T-cell (primary cell): ENCODE data around the gene LPO. TPM values are rescaled to one million over a fixed set of nuclear protein-coding genes. Genes with fewer than 3 reads are reported as not detected.

Experiments used
- ATAC-seq, 4 experiments: fragments of 200-7000 bp in 3 of 4; fragments of 150-1000 bp in 1 of 4; cut with Tn5 transposase; replicated peaks in 1 of 4; 1 replicate in 3 of 4; 2 replicates in 1 of 4; pipeline ENCODE4 v1.10.0; 2021; ENCODE audit warnings: moderate library complexity in 3 of 4, mild to moderate bottlenecking in 2 of 4, moderate number of reproducible peaks in 1 of 4
- CTCF ChIA-PET, 2 donors: fragments of 300-600 bp; sonication (Branson Sonifier 250); formaldehyde crosslinking; loops; one replicate each; lab custom pipeline; 2022; ENCODE audit warnings: antibody characterized with exemption in 2 of 2; lab: Charles Lee
- POLR2A ChIA-PET, 2 donors: fragments of 300-600 bp; sonication (Branson Sonifier 250); formaldehyde crosslinking; loops; one replicate each; lab custom pipeline; 2022; ENCODE audit warnings: antibody characterized with exemption in 2 of 2; lab: Charles Lee
- DNase-seq, 35 experiments: peaks; one replicate each; pipeline versions ENCODE4 v3.0.0 to v3.0.0-alpha.2; 2013 to 2023
- H3K27ac ChIP-seq: one replicate; pipeline ENCODE4 v1.5.1; 2013; ENCODE audit warnings: low read length
- H3K27me3 ChIP-seq, 2 experiments: replicated peaks in 1 of 2; 1 replicate in 1 of 2; 2 replicates in 1 of 2; pipeline versions ENCODE4 v1.6.1 to v1.7.0; 2013; ENCODE audit warnings: low read length in 1 of 2, mixed read lengths in 1 of 2; ENCODE audit not compliant: control insufficient read depth in 2 of 2, insufficient read depth in 2 of 2; ENCODE audit errors: extremely low read depth in 1 of 2
- H3K36me3 ChIP-seq, 2 donors: 1 replicate in 1 of 2; 2 replicates in 1 of 2; pipeline versions ENCODE4 v1.6.1 to v1.7.0; 2013; ENCODE audit warnings: low read length in 1 of 2; ENCODE audit not compliant: control insufficient read depth in 2 of 2, insufficient read depth in 1 of 2; ENCODE audit errors: extremely low read depth in 1 of 2
- H3K4me1 ChIP-seq, 2 experiments: 1 replicate in 1 of 2; 2 replicates in 1 of 2; pipeline versions ENCODE4 v1.6.1 to v1.7.0; 2013; ENCODE audit warnings: low read length in 2 of 2, mixed read lengths in 1 of 2; ENCODE audit not compliant: insufficient read depth in 2 of 2, control insufficient read depth in 1 of 2; ENCODE audit errors: extremely low read depth in 1 of 2
- H3K4me3 ChIP-seq, 2 donors: 1 replicate in 1 of 2; 2 replicates in 1 of 2; pipeline versions ENCODE4 v1.5.1 to v1.7.0; 2013; ENCODE audit warnings: mild to moderate bottlenecking in 2 of 2, low read length in 1 of 2, moderate library complexity in 1 of 2; ENCODE audit not compliant: control insufficient read depth in 1 of 2; ENCODE audit errors: extremely low read depth in 1 of 2
- H3K9me3 ChIP-seq: 2 replicates; pipeline ENCODE4 v1.7.0; 2013
- H3K27ac Mint-ChIP-seq, 2 donors: one replicate each; pipeline ENCODE4 v1.8.0; 2020 to 2021; ENCODE audit warnings: mild to moderate bottlenecking in 2 of 2, mixed read lengths in 2 of 2
- H3K27me3 Mint-ChIP-seq, 2 donors: one replicate each; pipeline ENCODE4 v1.8.0; 2021 to 2022; ENCODE audit warnings: mixed read lengths in 2 of 2
- H3K36me3 Mint-ChIP-seq: one replicate; pipeline ENCODE4 v1.8.0; 2021; ENCODE audit warnings: mixed read lengths
- H3K4me1 Mint-ChIP-seq, 3 donors: one replicate each; pipeline ENCODE4 v1.8.0; 2020 to 2022; ENCODE audit warnings: mixed read lengths in 3 of 3, mild to moderate bottlenecking in 1 of 3
- H3K4me3 Mint-ChIP-seq, 3 donors: one replicate each; pipeline ENCODE4 v1.8.0; 2020 to 2022; ENCODE audit warnings: mild to moderate bottlenecking in 3 of 3, mixed read lengths in 3 of 3, moderate library complexity in 3 of 3
- H3K9me3 Mint-ChIP-seq, 3 donors: one replicate each; pipeline ENCODE4 v1.8.0; 2020 to 2022; ENCODE audit warnings: mixed read lengths in 3 of 3
- WGBS: methylation state at CpG from one replicate; pipeline ENCODE4 v1.1.5; 2013; ENCODE audit warnings: missing lambda C conversion rate; ENCODE audit not compliant: insufficient coverage; 5-methylcytosine and 5-hydroxymethylcytosine counted together
- total RNA-seq, 35 experiments: library from RNA in 6 of 35; stranded (reverse) in 6 of 35; fragments of 120-200 nt in 1 of 35; gene quantifications; one replicate each; pipeline versions ENCODE4 v1.2.1 to v1.2.4 and lab custom pipeline; 2013 to 2026

The LPO gene
- total RNA-seq, 5 donors from 2014 or later (not counting 1 experiment from before 2014, with no cell fraction given): not detected

GRCh38 chr17:58284613-58285421, 46.4 kb downstream of the LPO start:
- DNase-seq (no peak), ATAC-seq (no peak)
- Histone ChIP-seq H3K4me1 (peaks cover 0 to under 1% of the 10 kb centered on the region in 2 experiments), H3K27me3 (peaks cover 0 to 41% of the 10 kb centered on the region in 2 experiments), H3K27ac (no peak overlapping the region), H3K36me3 (no peaks in the 10 kb centered on the region), H3K4me3 (no peak overlapping the region), H3K9me3 (no peaks in the 10 kb centered on the region)
- no peak overlapping the region for H3K27ac Mint-ChIP-seq
- peaks cover 0 to 1% (median under 1%) of the 10 kb centered on the region in 3 donors for H3K4me1 Mint-ChIP-seq
- no peaks in the 10 kb centered on the region for H3K36me3 Mint-ChIP-seq
- no peak overlapping the region for H3K4me3 Mint-ChIP-seq
- POLR2A ChIA-PET: no interaction called here
- CTCF ChIA-PET: interaction anchor here in 1 of 2 donors (0.6 kb wide), 1 partner anchor 323 kb away, joined by 5 read pairs; no protein-coding TSS in a partner anchor
- peaks cover 13 to 30% of the 10 kb centered on the region in 2 donors for H3K27me3 Mint-ChIP-seq
- 75% methylated on average over 1 of the region's 6 CpGs for WGBS
- H3K9me3 Mint-ChIP-seq: no peaks in the 10 kb centered on the region

DNA sequence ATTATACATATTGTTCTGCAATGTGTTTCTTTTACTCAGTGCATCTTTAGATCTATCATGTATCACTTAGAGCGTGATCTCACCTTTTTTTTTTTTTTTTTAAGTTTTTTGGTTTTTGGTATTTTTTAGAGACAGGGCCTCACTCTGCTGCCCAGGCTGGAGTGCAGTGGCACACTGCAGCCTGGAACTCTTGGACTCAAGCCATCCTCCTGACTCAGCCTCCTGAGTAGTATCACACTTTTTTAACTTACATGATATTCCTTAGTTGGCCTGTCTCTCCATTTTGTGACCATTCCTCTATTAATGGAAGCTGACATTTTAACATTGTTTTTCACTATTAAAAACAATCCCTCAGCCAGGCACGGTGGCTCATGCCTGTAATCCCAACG, 47.0 kb downstream of the LPO start:
- peaks cover 16 to 32% of the 10 kb centered on the region in 2 donors for H3K27me3 Mint-ChIP-seq
- no peaks in the 10 kb centered on the region for H3K4me1 ChIP-seq
- H3K9me3 Mint-ChIP-seq: no peaks in the 10 kb centered on the region
- no peaks in the 10 kb centered on the region for H3K4me1 Mint-ChIP-seq
- H3K27ac ChIP-seq: no peak overlapping the region
- POLR2A ChIA-PET: no interaction called here
- no peaks in the 10 kb centered on the region for H3K36me3 ChIP-seq
- H3K4me3 Mint-ChIP-seq: no peak overlapping the region
- ATAC-seq: no peak
- CTCF ChIA-PET: no interaction called here
- H3K27ac Mint-ChIP-seq: no peak overlapping the region
- H3K4me3 ChIP-seq: no peak overlapping the region
- no peaks in the 10 kb centered on the region for H3K36me3 Mint-ChIP-seq
- H3K27me3 ChIP-seq: peaks cover 0 to 35% of the 10 kb centered on the region in 2 experiments
- H3K9me3 ChIP-seq: no peaks in the 10 kb centered on the region
- WGBS: no CpG with 5 or more reads among the region's 3 CpGs
- DNase-seq: no peak

- H3K27me3 ChIP-seq: peaks cover 0 to 32% of the 10 kb centered on the region in 2 experiments
- no peaks in the 10 kb centered on the region for H3K36me3 Mint-ChIP-seq
- no peak overlapping the region for H3K27ac ChIP-seq
- H3K36me3 ChIP-seq: no peaks in the 10 kb centered on the region
- WGBS: 71% methylated on average over 1 of the region's 2 CpGs
- no peaks in the 10 kb centered on the region for H3K9me3 ChIP-seq
- H3K4me3 Mint-ChIP-seq: no peak overlapping the region
- no peak for ATAC-seq
- no peaks in the 10 kb centered on the region for H3K4me1 Mint-ChIP-seq
- no peaks in the 10 kb centered on the region for H3K4me1 ChIP-seq
- H3K27me3 Mint-ChIP-seq: peaks cover 16 to 32% of the 10 kb centered on the region in 2 donors
- H3K27ac Mint-ChIP-seq: peak overlapping the region in 1 of 2 donors; percentile 13
- no peak overlapping the region for H3K4me3 ChIP-seq
- H3K9me3 Mint-ChIP-seq: peaks cover 0 to 7% (median 3%) of the 10 kb centered on the region in 3 donors
- ChIA-PET POLR2A (no interaction called here), CTCF (no interaction called here)
- no peak for DNase-seq
Observed at GRCh38 chr17:58289869-58290268, 51.5 kb downstream of the LPO start.

GRCh38 chr17:58291246-58291645, 52.9 kb downstream of the LPO start:
- no peak overlapping the region for H3K27ac ChIP-seq
- ChIA-PET CTCF (interaction anchor here in 1 of 2 donors (0.7 kb wide), 1 partner anchor 163 kb away, joined by 6 read pairs; no protein-coding TSS in a partner anchor), POLR2A (no interaction called here)
- no peak for ATAC-seq
- no peaks in the 10 kb centered on the region for H3K36me3 Mint-ChIP-seq
- H3K4me1 ChIP-seq: no peaks in the 10 kb centered on the region
- no peaks in the 10 kb centered on the region for H3K9me3 ChIP-seq
- no peak overlapping the region for H3K4me3 Mint-ChIP-seq
- no peak overlapping the region for H3K4me3 ChIP-seq
- no peak overlapping the region for H3K27ac Mint-ChIP-seq
- peaks cover 16 to 30% of the 10 kb centered on the region in 2 donors for H3K27me3 Mint-ChIP-seq
- no CpG with 5 or more reads among the region's 5 CpGs for WGBS
- H3K27me3 ChIP-seq: peaks cover 0 to 27% of the 10 kb centered on the region in 2 experiments
- H3K9me3 Mint-ChIP-seq: peaks cover 0 to 7% (median 3%) of the 10 kb centered on the region in 3 donors
- no peaks in the 10 kb centered on the region for H3K4me1 Mint-ChIP-seq
- DNase-seq: no peak
- no peaks in the 10 kb centered on the region for H3K36me3 ChIP-seq

- WGBS: no CpG with 5 or more reads among the region's 1 CpG
Observed at GRCh38 chr17:58294034-58294433, 55.6 kb downstream of the LPO start.

GRCh38 chr17:58300336-58300735, 62.0 kb downstream of the LPO start:
- ATAC-seq (no peak), DNase-seq (no peak)
- peaks cover 0 to 6% (median 5%) of the 10 kb centered on the region in 3 donors for H3K4me1 Mint-ChIP-seq
- H3K27ac Mint-ChIP-seq: no peak overlapping the region
- H3K36me3 ChIP-seq: peaks cover 0 to 3% of the 10 kb centered on the region in 2 donors
- no peaks in the 10 kb centered on the region for H3K9me3 ChIP-seq
- H3K4me3 ChIP-seq: no peak overlapping the region
- H3K4me1 ChIP-seq: peaks cover 0 to 9% of the 10 kb centered on the region in 2 experiments
- H3K27me3 Mint-ChIP-seq: no peaks in the 10 kb centered on the region
- H3K4me3 Mint-ChIP-seq: no peak overlapping the region
- POLR2A ChIA-PET: no interaction called here
- CTCF ChIA-PET: interaction anchor here in 1 of 2 donors (1.4 kb wide), 1 partner anchor 44 kb away, joined by 5 read pairs; no protein-coding TSS in a partner anchor
- WGBS: 65% methylated on average over 5 of the region's 6 CpGs
- no peaks in the 10 kb centered on the region for H3K27me3 ChIP-seq
- no peaks in the 10 kb centered on the region for H3K36me3 Mint-ChIP-seq
- H3K9me3 Mint-ChIP-seq: no peaks in the 10 kb centered on the region
- H3K27ac ChIP-seq: no peak overlapping the region

More at GRCh38 chr17:58294034-58294433, 55.6 kb downstream of the LPO start:
- Mint-ChIP-seq H3K4me1 (no peaks in the 10 kb centered on the region), H3K9me3 (peaks cover 0 to 7% (median 3%) of the 10 kb centered on the region in 3 donors), H3K4me3 (no peak overlapping the region), H3K27ac (no peak overlapping the region), H3K27me3 (peaks cover 8 to 22% of the 10 kb centered on the region in 2 donors), H3K36me3 (no peaks in the 10 kb centered on the region)
- CTCF ChIA-PET: interaction anchor here in 1 of 2 donors (0.6 kb wide), 1 partner anchor 463 kb away, joined by 4 read pairs; no protein-coding TSS in a partner anchor
- Histone ChIP-seq H3K4me3 (no peak overlapping the region), H3K27ac (no peak overlapping the region), H3K27me3 (peaks cover 0 to 15% of the 10 kb centered on the region in 2 experiments), H3K9me3 (no peaks in the 10 kb centered on the region), H3K4me1 (no peaks in the 10 kb centered on the region), H3K36me3 (no peaks in the 10 kb centered on the region)
- POLR2A ChIA-PET: no interaction called here
- no peak for DNase-seq
- no peak for ATAC-seq
